A673 (cell line): ENCODE data around the gene DHRS9. TPM values are rescaled to one million over a fixed set of nuclear protein-coding genes. Genes with fewer than 3 reads are reported as not detected.

Experiments used
- BruUV-seq: library from RNA; stranded (reverse); fragments of 400-500 nt; replicated peaks from 2 replicates; lab custom pipeline; 2021; lab: Mats Ljungman, UMichigan
- CTCF ChIA-PET: fragments of 300-600 bp; sonication (Branson Sonifier 250); formaldehyde crosslinking; loops from one replicate; lab custom pipeline; 2022; ENCODE audit warnings: antibody characterized with exemption; lab: Charles Lee
- POLR2A ChIA-PET: fragments of 300-600 bp; sonication (Branson Sonifier 250); formaldehyde crosslinking; loops from one replicate; lab custom pipeline; 2022; ENCODE audit warnings: antibody characterized with exemption; ENCODE audit not compliant: low non-redundant PET; lab: Charles Lee
- DNase-seq: peaks from one replicate; pipeline ENCODE4 v3.0.0-alpha.2; 2015; ENCODE audit warnings: low spot score
- H3K27ac ChIP-seq: fragments of 200-600 bp; sonication (generic); 2 replicates; pipeline ENCODE4 v1.5.1; 2016; ENCODE audit warnings: mixed run types, low read depth, mild to moderate bottlenecking, mixed read lengths, antibody characterized with exemption, low read length; ENCODE audit not compliant: poor library complexity, severe bottlenecking
- H3K27me3 ChIP-seq: fragments of 200-600 bp; sonication (generic); replicated peaks from 2 replicates; pipeline ENCODE4 v1.6.1; 2017; ENCODE audit warnings: mixed run types, low read depth, mild to moderate bottlenecking, mixed read lengths, antibody characterized with exemption, low read length; ENCODE audit not compliant: insufficient read depth, poor library complexity
- H3K36me3 ChIP-seq: fragments of 200-600 bp; sonication (generic); 2 replicates; pipeline ENCODE4 v1.6.1; 2016; ENCODE audit warnings: mixed run types, mild to moderate bottlenecking, mixed read lengths, antibody characterized with exemption, low read length; ENCODE audit not compliant: insufficient read depth, poor library complexity, severe bottlenecking
- H3K4me1 ChIP-seq: fragments of 200-600 bp; sonication (generic); 2 replicates; pipeline ENCODE4 v1.6.1; 2017; ENCODE audit warnings: mixed run types, mild to moderate bottlenecking, mixed read lengths, antibody characterized with exemption, low read length; ENCODE audit not compliant: insufficient read depth, poor library complexity, severe bottlenecking
- H3K4me3 ChIP-seq: fragments of 200-600 bp; sonication (generic); 2 replicates; pipeline ENCODE4 v1.5.1; 2016; ENCODE audit warnings: low read depth, mixed run types, mild to moderate bottlenecking, mixed read lengths, low read length; ENCODE audit not compliant: poor library complexity, severe bottlenecking
- H3K9me3 ChIP-seq: fragments of 200-600 bp; sonication (generic); 2 replicates; pipeline ENCODE4 v1.6.1; 2016; ENCODE audit warnings: mixed run types, low read depth, mild to moderate bottlenecking, mixed read lengths, antibody characterized with exemption, low read length; ENCODE audit not compliant: poor library complexity, severe bottlenecking
- CTCF ChIP-seq: fragments of 300-800, 200-600 bp; sonication (generic); conservative IDR thresholded peaks from 2 replicates; pipeline ENCODE4 v1.5.1; 2017; ENCODE audit warnings: low read depth, mild to moderate bottlenecking, antibody characterized with exemption, low read length, moderate library complexity, mixed read lengths
- EZH2 ChIP-seq: fragments of 200-600 bp; sonication (generic); IDR thresholded peaks from 2 replicates; pipeline ENCODE4 v1.6.1; 2017; ENCODE audit warnings: borderline replicate concordance, low read depth, mild to moderate bottlenecking, mixed read lengths, antibody characterized with exemption, low read length; ENCODE audit not compliant: poor library complexity, severe bottlenecking
- intact Hi-C: fragments of 100-400 bp; cut with micrococcal nuclease; formaldehyde crosslinking; loops from one replicate; pipeline ENCODE4 v1.10.0; 2022; ENCODE audit not compliant: unreplicated experiment
- total RNA-seq: library from RNA; stranded (reverse); gene quantifications from 2 replicates; pipeline ENCODE4 v1.2.3, GENCODE V29; 2021

The DHRS9 gene
- total RNA-seq, 1 experiment from 2014 or later: not detected

- POLR2A ChIA-PET: interaction anchor here (0.6 kb wide), 1 partner anchor 11 kb away, joined by 4 read pairs; no protein-coding TSS in a partner anchor
- Histone ChIP-seq H3K27ac (no peak overlapping the region), H3K4me3 (no peak overlapping the region), H3K27me3 (no peaks in the 10 kb centered on the region), H3K4me1 (no peaks in the 10 kb centered on the region), H3K9me3 (no peaks in the 10 kb centered on the region), H3K36me3 (no peaks in the 10 kb centered on the region)
- intact Hi-C loops: no loop called here
- DNase-seq: no peak
- CTCF ChIA-PET: no interaction called here
- BruUV-seq: no TSS peak
- TF ChIP-seq CTCF (no peak), EZH2 (no peak)
Observed at GRCh38 chr2:169086893-169087467, 17.6 kb downstream of the DHRS9 start.

GRCh38 chr2:169087757-169088379 lies 18.5 kb downstream of the DHRS9 start:
- no peaks in the 10 kb centered on the region for H3K36me3 ChIP-seq
- CTCF ChIA-PET: no interaction called here
- intact Hi-C loops: no loop called here
- no peak for DNase-seq
- BruUV-seq: no TSS peak
- TF ChIP-seq CTCF: no peak
- TF ChIP-seq EZH2: no peak
- H3K4me1 ChIP-seq: no peaks in the 10 kb centered on the region
- no peaks in the 10 kb centered on the region for H3K27me3 ChIP-seq
- H3K4me3 ChIP-seq: no peak overlapping the region
- POLR2A ChIA-PET: no interaction called here
- H3K9me3 ChIP-seq: no peaks in the 10 kb centered on the region
- H3K27ac ChIP-seq: no peak overlapping the region

GRCh38 chr2:169089182-169089581 lies 19.8 kb downstream of the DHRS9 start:
- Histone ChIP-seq H3K4me1 (no peaks in the 10 kb centered on the region), H3K27ac (no peak overlapping the region), H3K9me3 (no peaks in the 10 kb centered on the region), H3K27me3 (no peaks in the 10 kb centered on the region), H3K4me3 (no peak overlapping the region), H3K36me3 (no peaks in the 10 kb centered on the region)
- DNase-seq: no peak
- CTCF ChIA-PET: no interaction called here
- TF ChIP-seq CTCF: no peak
- TF ChIP-seq EZH2: no peak
- intact Hi-C loops: no loop called here
- no TSS peak for BruUV-seq
- POLR2A ChIA-PET: no interaction called here
